Gastrocnemius medialis (tissue), 4 donors: ENCODE data around the gene CTXN1. TPM values are rescaled to one million over a fixed set of nuclear protein-coding genes. Genes with fewer than 3 reads are reported as not detected.
"Not testable (repeated sequence)": the region's sequence is repeated elsewhere in the genome, so short reads cannot be mapped to it uniquely, and the experiment has no call there.

Experiments
- ATAC-seq, 2 donors: fragments of 150-250 bp; one replicate each; pipeline ENCODE4 v1.9.1; 2016
- DNase-seq, 2 donors: peaks; one replicate each; pipeline ENCODE4 v3.0.0-alpha.2; 2019
- H3K27ac ChIP-seq, 4 donors: fragments of 200-600 bp; sonication (generic); 1 replicate in 1 of 4; 2 replicates in 3 of 4; pipeline ENCODE4 v1.5.1; 2016 to 2018; ENCODE audit warnings: mild to moderate bottlenecking in 2 of 4, moderate library complexity in 1 of 4
- H3K27me3 ChIP-seq, 3 donors: fragments of 200-600 bp; sonication (generic) in 2 of 3; 1 replicate in 1 of 3; 2 replicates in 2 of 3; pipeline versions ENCODE4 v1.5.1 to v1.6.0; 2016 to 2019; ENCODE audit warnings: mild to moderate bottlenecking in 1 of 3, moderate library complexity in 1 of 3
- H3K36me3 ChIP-seq, 2 donors: fragments of 200-600 bp; sonication (generic) in 1 of 2; one replicate each; pipeline ENCODE4 v1.5.1; 2017 to 2018
- H3K4me1 ChIP-seq, 2 donors: fragments of 200-600 bp; sonication (generic) in 1 of 2; one replicate each; pipeline ENCODE4 v1.5.1; 2016 to 2017; ENCODE audit warnings: mild to moderate bottlenecking in 2 of 2
- H3K4me3 ChIP-seq, 4 donors: fragments of 200-600 bp; sonication (generic) in 3 of 4; 1 replicate in 1 of 4; 2 replicates in 3 of 4; pipeline ENCODE4 v1.5.1; 2016 to 2019; ENCODE audit warnings: mild to moderate bottlenecking in 2 of 4
- H3K9me3 ChIP-seq, 3 donors: fragments of 200-600 bp; sonication (generic) in 2 of 3; 1 replicate in 1 of 3; 2 replicates in 2 of 3; pipeline ENCODE4 v1.5.1; 2016 to 2019
- CTCF ChIP-seq, 5 experiments: fragments of 450-650 bp in 3 of 5; fragments of 200-600 bp in 2 of 5; sonication (generic) in 2 of 5; IDR thresholded peaks in 4 of 5; conservative IDR thresholded peaks in 1 of 5; 1 replicate in 4 of 5; 2 replicates in 1 of 5; pipeline ENCODE4 v1.5.1; 2016 to 2019; ENCODE audit warnings: antibody characterized with exemption in 5 of 5, mild to moderate bottlenecking in 3 of 5, moderate library complexity in 3 of 5
- POLR2A ChIP-seq, 2 donors: fragments of 450-650 bp; IDR thresholded peaks; one replicate each; pipeline ENCODE4 v1.6.1; 2017; ENCODE audit warnings: antibody characterized with exemption in 2 of 2, mild to moderate bottlenecking in 2 of 2, moderate library complexity in 2 of 2
- in situ Hi-C, 4 donors: fragments of 200-750 bp; cut with MboI; loops; one replicate each; pipeline versions ENCODE4 v1.15.0 to v1.8.0; 2017; ENCODE audit warnings: low sequenced_read_pairs in 4 of 4
- intact Hi-C: fragments of 100-400 bp; cut with DNase I; formaldehyde crosslinking; loops from one replicate; pipeline ENCODE4 v1.15.1; 2023; ENCODE audit warnings: low total_unique reads
- total RNA-seq, 4 donors: library from RNA; depleted of rRNA; stranded (reverse); fragments of >200 nt; gene quantifications; one replicate each; pipeline versions ENCODE4 v1.1.0 to v1.2.3, GENCODE V29; 2016

CTXN1 gene
- total RNA-seq, 4 donors from 2014 or later: not detected

GRCh38 chr19:7961920-7962626 is 36.1 kb upstream of the CTXN1 start:
- TF ChIP-seq POLR2A (IDR thresholded peaks at IDR 0.05) (no peak), CTCF (IDR thresholded peaks at IDR 0.05 in 4 of 5, conservative IDR thresholded peaks at IDR 0.05 in 1 of 5) (no peak)
- intact Hi-C loops: no loop called here
- no peaks in the 10 kb centered on the region for H3K9me3 ChIP-seq
- ATAC-seq: no peak
- H3K27me3 ChIP-seq: no peaks in the 10 kb centered on the region
- no peak overlapping the region for H3K27ac ChIP-seq
- peaks cover 0 to 50% of the 10 kb centered on the region in 2 donors for H3K36me3 ChIP-seq
- no peaks in the 10 kb centered on the region for H3K4me1 ChIP-seq
- in situ Hi-C loops: no loop called here
- H3K4me3 ChIP-seq: no peak overlapping the region
- DNase-seq: no peak

- intact Hi-C loops: not testable (repeated sequence)
Measured at GRCh38 chr19:7961082-7961481, 35.1 kb upstream of the CTXN1 start.

GRCh38 chr19:7959211-7959610 is 33.3 kb upstream of the CTXN1 start:
- peaks cover 0 to 35% of the 10 kb centered on the region in 2 donors for H3K36me3 ChIP-seq

More at GRCh38 chr19:7961082-7961481, 35.1 kb upstream of the CTXN1 start:
- H3K36me3 ChIP-seq: peaks cover 0 to 41% of the 10 kb centered on the region in 2 donors
- H3K9me3 ChIP-seq, H3K4me3 ChIP-seq, H3K27ac ChIP-seq, DNase-seq, H3K27me3 ChIP-seq, in situ Hi-C loops, ATAC-seq, H3K4me1 ChIP-seq: not testable (repeated sequence)

GRCh38 chr19:7955696-7956095 is 29.8 kb upstream of the CTXN1 start:
- DNase-seq (no peak), ATAC-seq (no peak)
- Histone ChIP-seq H3K27ac (no peak overlapping the region), H3K36me3 (peaks cover 0 to 5% of the 10 kb centered on the region in 2 donors), H3K27me3 (no peaks in the 10 kb centered on the region), H3K9me3 (no peaks in the 10 kb centered on the region), H3K4me3 (no peak overlapping the region), H3K4me1 (peaks cover 14 to 17% of the 10 kb centered on the region in 2 donors)
- TF ChIP-seq CTCF (IDR thresholded peaks at IDR 0.05 in 4 of 5, conservative IDR thresholded peaks at IDR 0.05 in 1 of 5) (no peak), POLR2A (IDR thresholded peaks at IDR 0.05) (no peak)
- in situ Hi-C loops (no loop called here), intact Hi-C loops (no loop called here)

More at GRCh38 chr19:7959211-7959610, 33.3 kb upstream of the CTXN1 start:
- Histone ChIP-seq H3K4me1 (no peaks in the 10 kb centered on the region), H3K4me3 (no peak overlapping the region), H3K9me3 (no peaks in the 10 kb centered on the region), H3K27ac (no peak overlapping the region), H3K27me3 (no peaks in the 10 kb centered on the region)
- in situ Hi-C loops: no loop called here
- TF ChIP-seq CTCF (IDR thresholded peaks at IDR 0.05 in 4 of 5, conservative IDR thresholded peaks at IDR 0.05 in 1 of 5) (no peak), POLR2A (IDR thresholded peaks at IDR 0.05) (no peak)
- ATAC-seq: no peak
- no peak for DNase-seq
- intact Hi-C loops: no loop called here

- DNase-seq (no peak), ATAC-seq (no peak)
- Histone ChIP-seq H3K27me3 (no peaks in the 10 kb centered on the region), H3K4me1 (peaks cover 14 to 17% of the 10 kb centered on the region in 2 donors), H3K9me3 (no peaks in the 10 kb centered on the region), H3K4me3 (no peak overlapping the region), H3K36me3 (no peaks in the 10 kb centered on the region), H3K27ac (no peak overlapping the region)
- intact Hi-C loops (no loop called here), in situ Hi-C loops (no loop called here)
- TF ChIP-seq POLR2A (IDR thresholded peaks at IDR 0.05) (no peak), CTCF (IDR thresholded peaks at IDR 0.05 in 4 of 5, conservative IDR thresholded peaks at IDR 0.05 in 1 of 5) (no peak)
Measured at GRCh38 chr19:7953576-7953975, 27.6 kb upstream of the CTXN1 start.
